Muscle of leg (tissue), 11 donors: Measurements from ENCODE around the gene MAPK7. TPM values are rescaled to one million over a fixed set of nuclear protein-coding genes. Genes with fewer than 3 reads are reported as not detected.
A peak's percentile ranks its signal among the peaks of the same experiment; 100 is the strongest.

Source experiments
- DNase-seq: peaks from one replicate; pipeline ENCODE4 v3.0.0; 2013
- H3K27ac ChIP-seq: one replicate; pipeline ENCODE4 v1.5.1; 2013; ENCODE audit warnings: mild to moderate bottlenecking, low read length, control low read depth
- H3K27me3 ChIP-seq: one replicate; pipeline ENCODE4 v1.6.1; 2013; ENCODE audit warnings: low read length; ENCODE audit not compliant: control insufficient read depth, insufficient read depth
- H3K36me3 ChIP-seq: one replicate; pipeline ENCODE4 v1.6.1; 2013; ENCODE audit warnings: low read length; ENCODE audit not compliant: control insufficient read depth, insufficient read depth
- H3K4me1 ChIP-seq: one replicate; pipeline ENCODE4 v1.6.1; 2013; ENCODE audit warnings: low read length; ENCODE audit not compliant: control insufficient read depth, insufficient read depth
- H3K4me3 ChIP-seq: one replicate; pipeline ENCODE4 v1.5.1; 2013; ENCODE audit warnings: low read length, control low read depth
- H3K9me3 ChIP-seq: replicated peaks from 2 replicates; pipeline ENCODE4 v1.6.1; 2013; ENCODE audit warnings: low read depth, low read length; ENCODE audit not compliant: control insufficient read depth
- WGBS: methylation state at CpG from one replicate; pipeline ENCODE4 v1.1.5; 2013; ENCODE audit warnings: missing lambda C conversion rate; ENCODE audit not compliant: insufficient coverage; 5-methylcytosine and 5-hydroxymethylcytosine counted together
- polyA plus RNA-seq, 8 donors: library from polyadenylated mRNA; unstranded; fragments of 120-200 nt; gene quantifications; one replicate each; pipeline versions ENCODE4 v1.2.1 to v1.2.3, GENCODE V29; 2013; ENCODE audit warnings: inconsistent platforms in 1 of 8, low replicate concordance in 1 of 8; ENCODE audit not compliant: insufficient read length in 8 of 8, insufficient read depth in 1 of 8
- total RNA-seq: library from RNA; stranded (reverse); fragments of 120-200 nt; gene quantifications from one replicate; pipeline ENCODE4 v1.2.4, GENCODE V29; 2013

MAPK7 gene
- total and polyA plus RNA-seq, 9 donors = 8.4 to 28.4 (median 25.1) TPM

- no peak for DNase-seq
- Histone ChIP-seq H3K36me3 (peaks cover 59% of the 10 kb centered on the region), H3K4me1 (peaks cover 26% of the 10 kb centered on the region), H3K9me3 (no peaks in the 10 kb centered on the region), H3K4me3 (no peak overlapping the region), H3K27me3 (no peaks in the 10 kb centered on the region), H3K27ac (no peak overlapping the region)
- WGBS = 71% methylated on average over 10 of the region's 12 CpGs
Measured at GRCh38 chr17:19333736-19334290, 44.5 kb upstream of the MAPK7 start.

GRCh38 chr17:19334331-19334730 is 44.0 kb upstream of the MAPK7 start:
- no peak overlapping the region for H3K27ac ChIP-seq
- peaks cover 54% of the 10 kb centered on the region for H3K36me3 ChIP-seq
- DNase-seq = no peak
- H3K4me1 ChIP-seq = peaks cover 26% of the 10 kb centered on the region
- H3K9me3 ChIP-seq = no peaks in the 10 kb centered on the region
- H3K27me3 ChIP-seq = no peaks in the 10 kb centered on the region
- H3K4me3 ChIP-seq = no peak overlapping the region
- 74% methylated on average over 4 of the region's 6 CpGs for WGBS

- H3K9me3 ChIP-seq = no peaks in the 10 kb centered on the region
- no peak overlapping the region for H3K4me3 ChIP-seq
- DNase-seq = no peak
- H3K27me3 ChIP-seq = no peaks in the 10 kb centered on the region
- peaks cover 41% of the 10 kb centered on the region for H3K36me3 ChIP-seq
- no peak overlapping the region for H3K27ac ChIP-seq
- 79% methylated on average over 17 of the region's 18 CpGs for WGBS
- H3K4me1 ChIP-seq = peaks cover 26% of the 10 kb centered on the region
Measured at GRCh38 chr17:19335951-19336631, 42.2 kb upstream of the MAPK7 start.

GRCh38 chr17:19336938-19337711 is 41.2 kb upstream of the MAPK7 start:
- H3K4me1 ChIP-seq = peaks cover 25% of the 10 kb centered on the region
- H3K27me3 ChIP-seq = no peaks in the 10 kb centered on the region
- no peak overlapping the region for H3K4me3 ChIP-seq
- peaks cover 36% of the 10 kb centered on the region for H3K36me3 ChIP-seq
- no peak overlapping the region for H3K27ac ChIP-seq
- WGBS = 62% methylated on average over 16 of the region's 21 CpGs
- H3K9me3 ChIP-seq = no peaks in the 10 kb centered on the region
- no peak for DNase-seq

- Histone ChIP-seq H3K36me3 (peaks cover 31% of the 10 kb centered on the region), H3K27me3 (no peaks in the 10 kb centered on the region), H3K27ac (no peak overlapping the region), H3K4me3 (no peak overlapping the region), H3K9me3 (no peaks in the 10 kb centered on the region), H3K4me1 (peaks cover 25% of the 10 kb centered on the region)
- no peak for DNase-seq
- no CpG with 5 or more reads among the region's 2 CpGs for WGBS
Measured at GRCh38 chr17:19337712-19338023, 40.6 kb upstream of the MAPK7 start.

- peaks cover 24% of the 10 kb centered on the region for H3K4me1 ChIP-seq
- no peaks in the 10 kb centered on the region for H3K9me3 ChIP-seq
- no peak overlapping the region for H3K27ac ChIP-seq
- DNase-seq = no peak
- H3K4me3 ChIP-seq = no peak overlapping the region
- peaks cover 27% of the 10 kb centered on the region for H3K36me3 ChIP-seq
- WGBS = 94% methylated on average over 3 of the region's 7 CpGs
- H3K27me3 ChIP-seq = no peaks in the 10 kb centered on the region
Measured at GRCh38 chr17:19338031-19338990, 40.0 kb upstream of the MAPK7 start.

- peaks cover 18% of the 10 kb centered on the region for H3K36me3 ChIP-seq
- H3K27me3 ChIP-seq = no peaks in the 10 kb centered on the region
- DNase-seq = no peak
- 40% methylated on average over 2 of the region's 2 CpGs for WGBS
- H3K4me1 ChIP-seq = peaks cover 24% of the 10 kb centered on the region
- H3K27ac ChIP-seq = no peak overlapping the region
- H3K4me3 ChIP-seq = no peak overlapping the region
- no peaks in the 10 kb centered on the region for H3K9me3 ChIP-seq
Measured at GRCh38 chr17:19339341-19339815, 38.9 kb upstream of the MAPK7 start.

- Histone ChIP-seq H3K4me3 (no peak overlapping the region), H3K27ac (no peak overlapping the region), H3K36me3 (peaks cover 11% of the 10 kb centered on the region), H3K9me3 (no peaks in the 10 kb centered on the region), H3K27me3 (no peaks in the 10 kb centered on the region), H3K4me1 (peaks cover 32% of the 10 kb centered on the region)
- WGBS = 58% methylated on average over 6 of the region's 7 CpGs
- no peak for DNase-seq
Measured at GRCh38 chr17:19341211-19341631, 37.1 kb upstream of the MAPK7 start.

- H3K9me3 ChIP-seq = no peaks in the 10 kb centered on the region
- H3K36me3 ChIP-seq = peaks cover 7% of the 10 kb centered on the region
- H3K4me1 ChIP-seq = peaks cover 39% of the 10 kb centered on the region
- no peak for DNase-seq
- peak overlapping the region; percentile 35 for H3K27ac ChIP-seq
- WGBS = 42% methylated on average over 20 of the region's 20 CpGs
- H3K27me3 ChIP-seq = no peaks in the 10 kb centered on the region
- H3K4me3 ChIP-seq = no peak overlapping the region
Measured at GRCh38 chr17:19341641-19342610, 36.4 kb upstream of the MAPK7 start.
